Cardiac fibroblast (primary cell): ENCODE results near the gene DNM2.

ENCODE experiments used
- DNase-seq, 2 donors: peaks; one replicate each; pipeline versions ENCODE4 v3.0.0 to v3.0.0-alpha.2; 2010; ENCODE audit warnings: low read depth in 2 of 2
- H3K4me3 ChIP-seq, 2 donors: replicated peaks in 1 of 2; 1 replicate in 1 of 2; 2 replicates in 1 of 2; pipeline ENCODE4 v1.5.1; 2011; ENCODE audit warnings: low read depth in 2 of 2, low read length in 2 of 2, mild to moderate bottlenecking in 2 of 2, moderate library complexity in 1 of 2
- CTCF ChIP-seq: IDR thresholded peaks from one replicate; pipeline ENCODE4 v1.5.1; 2011; ENCODE audit warnings: low read depth, mild to moderate bottlenecking, low read length, inconsistent platforms

DNM2 gene

GRCh38 chr19:10678813-10679212, 39.1 kb upstream of the DNM2 start:
- H3K4me3 ChIP-seq = no peak overlapping the region
- TF ChIP-seq CTCF = no peak
- no peak for DNase-seq

- H3K4me3 ChIP-seq = no peak overlapping the region
- no peak for TF ChIP-seq CTCF
- DNase-seq = no peak
Observed at GRCh38 chr19:10679743-10680142, 38.1 kb upstream of the DNM2 start.

- no peak for TF ChIP-seq CTCF
- no peak overlapping the region for H3K4me3 ChIP-seq
- no peak for DNase-seq
Observed at GRCh38 chr19:10680545-10681135, 37.2 kb upstream of the DNM2 start.

GRCh38 chr19:10681658-10682057, 36.2 kb upstream of the DNM2 start:
- TF ChIP-seq CTCF = no peak
- no peak for DNase-seq
- no peak overlapping the region for H3K4me3 ChIP-seq

GRCh38 chr19:10682397-10683063, 35.3 kb upstream of the DNM2 start:
- DNase-seq = no peak
- TF ChIP-seq CTCF = no peak
- no peak overlapping the region for H3K4me3 ChIP-seq

GRCh38 chr19:10683064-10683426, 34.8 kb upstream of the DNM2 start:
- TF ChIP-seq CTCF = no peak
- no peak overlapping the region for H3K4me3 ChIP-seq
- DNase-seq = no peak

- no peak overlapping the region for H3K4me3 ChIP-seq
- no peak for DNase-seq
- no peak for TF ChIP-seq CTCF
Observed at GRCh38 chr19:10683582-10683981, 34.3 kb upstream of the DNM2 start.
